Body of pancreas (tissue), 4 donors: ENCODE measurements around the gene ARIH1. TPM values are rescaled to one million over a fixed set of nuclear protein-coding genes. Genes with fewer than 3 reads are reported as not detected.

Experiments used
- ATAC-seq: fragments of 150-250 bp; one replicate; pipeline ENCODE4 v1.9.1; 2016
- DNase-seq, 4 donors: peaks; one replicate each; pipeline ENCODE4 v3.0.0-alpha.2; 2019
- H3K27ac ChIP-seq, 4 donors: fragments of 200-600 bp; sonication (generic); 1 replicate in 3 of 4; 2 replicates in 1 of 4; pipeline versions ENCODE4 v1.5.1 to v1.6.1; 2016 to 2019; ENCODE audit warnings: mild to moderate bottlenecking in 1 of 4, mixed read lengths in 1 of 4, moderate library complexity in 1 of 4
- H3K27me3 ChIP-seq, 2 donors: fragments of 200-600 bp; sonication (generic); one replicate each; pipeline ENCODE4 v1.6.0; 2016; ENCODE audit warnings: mild to moderate bottlenecking in 1 of 2
- H3K36me3 ChIP-seq, 2 donors: fragments of 200-600 bp; sonication (generic); replicated peaks in 1 of 2; 2 replicates each; pipeline ENCODE4 v1.5.1; 2016; ENCODE audit warnings: low read depth in 2 of 2; ENCODE audit not compliant: insufficient read depth in 1 of 2
- H3K4me1 ChIP-seq: fragments of 200-600 bp; sonication (generic); one replicate; pipeline ENCODE4 v1.6.0; 2016
- H3K4me3 ChIP-seq, 2 donors: fragments of 200-600 bp; sonication (generic); 1 replicate in 1 of 2; 2 replicates in 1 of 2; pipeline ENCODE4 v1.5.1; 2016 to 2019
- H3K9me3 ChIP-seq, 3 donors: fragments of 200-600 bp; sonication (generic); 1 replicate in 2 of 3; 2 replicates in 1 of 3; pipeline ENCODE4 v1.5.1; 2016
- POLR2A ChIP-seq, 3 donors: fragments of 450-650 bp; IDR thresholded peaks; one replicate each; pipeline ENCODE4 v1.6.1; 2016; ENCODE audit warnings: antibody characterized with exemption in 3 of 3, mild to moderate bottlenecking in 2 of 3
- WGBS, 2 donors: methylation state at CpG; one replicate each; pipeline ENCODE4 v1.1.5; 2017; 5-methylcytosine and 5-hydroxymethylcytosine counted together
- intact Hi-C: fragments of 100-400 bp; cut with DNase I; formaldehyde crosslinking; loops from one replicate; pipeline ENCODE4 v1.15.1; 2023
- total RNA-seq, 2 donors: library from RNA; depleted of rRNA; stranded (reverse); fragments of >200 nt; gene quantifications; one replicate each; pipeline ENCODE4 v1.1.0, GENCODE V29; 2016
- TF ChIP-seq, protein P1 (sequence below), 7 experiments: fragments of 450-650 bp in 4 of 7; fragments of 200-600 bp in 3 of 7; sonication (generic) in 3 of 7; IDR thresholded peaks; one replicate each; pipeline ENCODE4 v1.5.1; 2016 to 2019; ENCODE audit warnings: antibody characterized with exemption in 7 of 7

The ARIH1 gene
- total RNA-seq, 2 donors from 2014 or later, result 28.5 to 52.1 TPM

DNA sequence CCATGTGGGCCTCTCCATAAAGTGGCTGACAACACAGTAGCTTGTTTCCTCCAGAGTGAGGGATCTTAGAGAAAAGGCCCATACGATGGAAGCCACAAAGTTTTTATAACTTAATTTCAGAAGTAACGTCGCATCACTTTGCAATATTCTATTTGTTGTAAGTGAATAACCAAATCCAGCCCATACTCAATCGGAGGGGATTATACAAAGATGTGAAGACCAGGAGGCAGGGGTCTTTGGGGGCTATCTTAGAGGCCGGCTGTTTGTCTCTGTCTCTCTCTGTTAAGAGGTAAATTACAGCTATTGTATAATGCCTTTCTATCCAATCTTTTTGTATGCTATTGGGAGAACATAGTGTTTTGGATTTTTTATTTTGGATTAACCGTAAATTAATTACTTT, 9.1 kb downstream of the ARIH1 start:
- ATAC-seq, result no peak
- DNase-seq, result no peak
- Histone ChIP-seq H3K4me3 (no peak overlapping the region), H3K9me3 (no peaks in the 10 kb centered on the region), H3K27ac (no peak overlapping the region), H3K36me3 (no peaks in the 10 kb centered on the region), H3K27me3 (no peaks in the 10 kb centered on the region), H3K4me1 (peaks cover 72% of the 10 kb centered on the region)
- TF ChIP-seq POLR2A (IDR thresholded peaks at IDR 0.05), result no peak
- TF ChIP-seq, protein P1, sequence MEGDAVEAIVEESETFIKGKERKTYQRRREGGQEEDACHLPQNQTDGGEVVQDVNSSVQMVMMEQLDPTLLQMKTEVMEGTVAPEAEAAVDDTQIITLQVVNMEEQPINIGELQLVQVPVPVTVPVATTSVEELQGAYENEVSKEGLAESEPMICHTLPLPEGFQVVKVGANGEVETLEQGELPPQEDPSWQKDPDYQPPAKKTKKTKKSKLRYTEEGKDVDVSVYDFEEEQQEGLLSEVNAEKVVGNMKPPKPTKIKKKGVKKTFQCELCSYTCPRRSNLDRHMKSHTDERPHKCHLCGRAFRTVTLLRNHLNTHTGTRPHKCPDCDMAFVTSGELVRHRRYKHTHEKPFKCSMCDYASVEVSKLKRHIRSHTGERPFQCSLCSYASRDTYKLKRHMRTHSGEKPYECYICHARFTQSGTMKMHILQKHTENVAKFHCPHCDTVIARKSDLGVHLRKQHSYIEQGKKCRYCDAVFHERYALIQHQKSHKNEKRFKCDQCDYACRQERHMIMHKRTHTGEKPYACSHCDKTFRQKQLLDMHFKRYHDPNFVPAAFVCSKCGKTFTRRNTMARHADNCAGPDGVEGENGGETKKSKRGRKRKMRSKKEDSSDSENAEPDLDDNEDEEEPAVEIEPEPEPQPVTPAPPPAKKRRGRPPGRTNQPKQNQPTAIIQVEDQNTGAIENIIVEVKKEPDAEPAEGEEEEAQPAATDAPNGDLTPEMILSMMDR (IDR thresholded peaks at IDR 0.05), result no peak
- intact Hi-C loops, result no loop called here
- 85 to 87% methylated on average over 6 of the region's 6 CpGs for WGBS, 2 donors

DNA sequence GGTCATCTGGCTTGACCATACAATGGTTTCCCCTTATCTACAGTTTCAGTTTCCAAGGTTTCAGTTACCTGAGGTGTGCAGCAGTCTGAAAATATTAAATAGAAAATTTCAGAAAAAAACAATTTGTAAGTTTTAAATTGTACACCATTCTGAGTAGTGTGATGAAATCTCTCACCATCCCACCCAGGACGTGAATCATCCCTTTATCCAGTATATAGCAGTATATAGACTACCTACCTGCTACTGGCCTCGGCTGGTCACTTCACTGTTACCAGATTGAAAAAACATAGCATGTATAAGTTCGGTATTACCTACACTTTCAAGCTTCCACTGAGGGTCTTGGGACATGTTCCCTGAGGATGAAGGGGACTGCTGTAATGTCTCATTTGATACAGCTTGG, 12.0 kb downstream of the ARIH1 start:
- H3K36me3 ChIP-seq, result no peaks in the 10 kb centered on the region
- ATAC-seq (no peak), DNase-seq (no peak)
- 83 to 89% methylated on average over 3 of the region's 3 CpGs for WGBS, 2 donors
- no peak overlapping the region for H3K4me3 ChIP-seq
- no peaks in the 10 kb centered on the region for H3K27me3 ChIP-seq
- no peaks in the 10 kb centered on the region for H3K9me3 ChIP-seq
- intact Hi-C loops, result no loop called here
- H3K27ac ChIP-seq, result no peak overlapping the region
- no peak for TF ChIP-seq POLR2A (IDR thresholded peaks at IDR 0.05)
- TF ChIP-seq, protein P1 (IDR thresholded peaks at IDR 0.05), result no peak
- peaks cover 69% of the 10 kb centered on the region for H3K4me1 ChIP-seq

DNA sequence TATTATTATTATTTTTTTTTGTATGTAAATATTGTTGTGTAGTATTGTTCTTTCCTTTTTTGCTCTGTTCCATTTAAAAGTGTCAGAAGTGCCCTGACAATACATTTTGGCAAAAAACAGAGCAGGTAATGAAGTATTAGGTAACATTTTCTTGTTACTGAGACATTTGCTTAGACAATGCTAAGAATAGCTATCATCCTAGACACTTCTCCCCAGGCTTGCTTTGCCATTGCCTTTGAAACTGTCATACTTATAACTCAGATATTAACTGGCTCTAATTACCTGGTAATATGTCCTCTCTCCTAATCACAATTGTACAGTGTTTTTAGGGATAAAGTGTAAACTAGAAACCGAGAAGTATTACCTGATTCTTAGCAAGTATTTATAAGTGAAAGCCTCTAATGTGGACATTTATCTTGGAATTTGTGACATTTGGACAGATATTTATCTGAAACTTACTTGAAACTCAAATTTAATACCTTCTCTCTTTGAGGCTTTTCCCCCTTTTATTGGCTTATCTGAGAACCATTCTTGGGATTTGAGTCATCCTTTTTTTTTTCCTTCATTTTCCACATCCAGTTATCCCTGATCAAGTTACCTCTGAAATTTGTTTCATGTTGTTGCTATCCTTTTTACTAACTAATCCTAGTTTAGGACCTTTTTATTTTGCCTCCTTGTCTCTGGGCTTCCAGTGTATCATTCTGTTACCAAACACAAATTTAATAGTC, 13.1 kb downstream of the ARIH1 start:
- Histone ChIP-seq H3K4me1 (peaks cover 66% of the 10 kb centered on the region), H3K36me3 (no peaks in the 10 kb centered on the region), H3K27ac (no peak overlapping the region), H3K9me3 (no peaks in the 10 kb centered on the region), H3K4me3 (no peak overlapping the region), H3K27me3 (no peaks in the 10 kb centered on the region)
- ATAC-seq (no peak), DNase-seq (no peak)
- 52 to 59% methylated on average over 1 of the region's 1 CpG for WGBS, 2 donors
- TF ChIP-seq, protein P1 (IDR thresholded peaks at IDR 0.05), result no peak
- no peak for TF ChIP-seq POLR2A (IDR thresholded peaks at IDR 0.05)
- intact Hi-C loops, result no loop called here

DNA sequence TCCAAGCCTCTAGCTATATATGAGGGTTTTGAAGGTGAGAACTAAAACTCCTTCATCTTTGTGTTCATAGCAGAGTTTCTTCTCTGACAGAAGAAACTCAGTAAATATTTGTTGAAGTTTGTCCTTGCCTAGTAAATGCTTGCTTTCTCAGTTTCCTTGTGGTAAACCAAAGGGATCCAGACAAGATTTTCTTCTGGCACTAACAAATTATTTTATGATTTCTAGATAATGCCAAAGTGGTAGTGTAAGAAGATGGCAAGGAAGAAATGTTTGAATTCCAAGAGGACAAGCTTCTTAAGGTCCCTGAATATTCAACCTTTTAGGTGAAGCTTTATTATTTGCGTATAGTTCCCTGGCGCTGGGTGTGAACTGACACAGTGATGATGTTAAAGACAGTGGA, 14.4 kb downstream of the ARIH1 start:
- Histone ChIP-seq H3K4me1 (peaks cover 67% of the 10 kb centered on the region), H3K4me3 (no peak overlapping the region), H3K27me3 (no peaks in the 10 kb centered on the region), H3K36me3 (no peaks in the 10 kb centered on the region), H3K27ac (no peak overlapping the region), H3K9me3 (no peaks in the 10 kb centered on the region)
- intact Hi-C loops, result no loop called here
- ATAC-seq (no peak), DNase-seq (no peak)
- WGBS, 2 donors, result 91 to 92% methylated on average over 2 of the region's 2 CpGs
- TF ChIP-seq POLR2A (IDR thresholded peaks at IDR 0.05), result no peak
- TF ChIP-seq, protein P1 (IDR thresholded peaks at IDR 0.05), result no peak
